Testis (tissue), 2 donors: ENCODE data around the gene SNX13.

Source experiments
- CTCF ChIP-seq, 3 experiments: fragments of 450-650 bp in 2 of 3; fragments of 200-600 bp in 1 of 3; sonication (generic) in 1 of 3; IDR thresholded peaks; one replicate each; pipeline ENCODE4 v1.5.1; 2016 to 2019; ENCODE audit warnings: antibody characterized with exemption in 3 of 3, mild to moderate bottlenecking in 2 of 3, moderate library complexity in 1 of 3
- POLR2A ChIP-seq: fragments of 450-650 bp; IDR thresholded peaks from one replicate; pipeline ENCODE4 v1.6.1; 2017; ENCODE audit warnings: antibody characterized with exemption, mild to moderate bottlenecking, moderate library complexity

- TF ChIP-seq CTCF (IDR thresholded peaks at IDR 0.05) (no peak), POLR2A (no peak)
Measured at GRCh38 chr7:17774716-17775288, 165.5 kb downstream of the SNX13 start.
